Activated CD4-positive, alpha-beta T cell treated with anti-CD3 and anti-CD28 coated beads for 1 hour (primary cell): ENCODE data around the gene RBM11.
"Not testable (repeated sequence)": the region's sequence is repeated elsewhere in the genome, so short reads cannot be mapped to it uniquely, and the experiment has no call there.

Experiments
- DNase-seq: peaks from one replicate; pipeline ENCODE4 v3.0.0-alpha.2; 2020

The RBM11 gene

DNA sequence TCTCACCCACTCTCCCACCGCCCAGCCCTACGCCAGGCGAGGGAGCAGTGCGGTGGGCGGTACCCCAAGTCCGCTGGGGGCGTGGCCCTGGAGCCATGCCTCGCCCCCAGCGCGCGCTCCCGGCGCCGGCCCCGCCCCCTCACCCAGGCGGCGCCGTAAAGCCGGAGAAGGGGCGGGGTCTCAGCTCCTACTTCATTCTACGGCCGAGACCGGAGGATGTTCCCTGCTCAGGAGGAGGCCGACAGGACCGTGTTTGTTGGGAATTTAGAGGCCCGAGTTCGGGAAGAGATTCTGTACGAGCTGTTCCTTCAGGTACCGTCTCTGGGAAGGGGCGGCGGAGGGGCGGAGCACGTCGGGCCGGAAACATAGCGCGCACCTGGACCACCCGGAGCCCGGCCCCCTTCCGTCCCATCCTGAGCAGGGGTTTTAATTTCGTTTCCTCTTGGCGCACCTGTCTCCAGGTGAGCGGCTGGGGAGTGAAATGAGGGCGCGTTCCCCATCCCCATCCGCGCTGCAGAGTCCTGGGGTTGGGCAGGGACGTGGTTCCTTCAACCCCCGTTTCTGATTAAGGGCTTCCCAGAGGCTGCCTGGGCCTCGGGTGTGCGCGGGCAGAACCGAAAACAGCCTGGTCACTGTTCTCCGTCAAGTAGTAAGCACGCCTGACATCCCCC lies at the start of gene RBM11:
RBM11 (plus strand) TSS at position 187 of the 671 bp plus-strand sequence; CDS start at position 217, 30 bp downstream.
- DNase-seq, result peak; percentile 73

- not testable (repeated sequence) for DNase-seq
Observed at GRCh38 chr21:14166463-14167223, 49.3 kb upstream of the RBM11 start.

GRCh38 chr21:14206222-14206621 lies 9.7 kb upstream of the RBM11 start:
- DNase-seq, result no peak

GRCh38 chr21:14210738-14211137 lies 5.2 kb upstream of the RBM11 start, which contains the start of gene LIPI:
LIPI (minus strand) TSS chr21:14210955; CDS start chr21:14210845, 110 bp downstream.
- no peak for DNase-seq

GRCh38 chr21:14213164-14213563 lies 2.8 kb upstream of the RBM11 start:
- DNase-seq, result no peak

DNA sequence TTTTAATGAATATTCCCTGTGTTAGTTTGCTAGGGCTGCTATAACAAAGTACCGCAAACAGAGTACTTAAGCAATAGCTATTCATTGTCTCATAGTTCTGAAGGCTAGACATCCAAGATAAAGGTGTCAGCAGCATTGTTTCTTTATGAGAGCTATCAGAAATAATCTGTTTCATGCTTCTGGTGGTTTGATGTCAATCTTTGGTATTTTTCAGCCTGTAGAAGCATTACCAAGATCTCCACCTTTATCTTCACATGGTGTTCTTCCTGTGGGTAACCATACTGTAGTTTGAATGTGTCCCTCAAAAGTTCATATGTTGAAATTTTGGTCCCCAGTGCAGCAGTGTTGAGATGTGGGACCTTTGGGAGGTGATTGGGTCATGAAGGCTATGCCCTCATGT lies 7.4 kb downstream of the RBM11 start:
- no peak for DNase-seq

DNA sequence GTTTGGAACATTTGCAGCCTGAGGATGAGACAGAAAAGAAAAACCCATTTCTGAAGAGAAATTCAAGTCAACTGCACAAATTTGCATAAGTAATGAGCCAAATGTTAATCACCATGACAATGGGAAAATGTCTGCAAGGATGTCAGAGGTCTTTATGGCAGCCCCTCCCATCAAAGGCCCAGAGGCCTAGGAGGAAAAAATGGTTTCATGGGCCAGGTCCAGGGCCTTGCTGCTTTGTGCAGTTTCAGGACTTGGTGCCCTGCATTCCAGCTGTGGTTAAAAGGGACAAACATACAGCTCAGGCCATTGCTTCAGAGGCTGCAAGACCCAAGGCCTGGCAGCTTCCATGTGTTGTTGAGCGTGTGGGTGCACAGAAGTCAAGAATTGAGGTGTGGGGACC lies 13.4 kb downstream of the RBM11 start:
- no peak for DNase-seq

DNA sequence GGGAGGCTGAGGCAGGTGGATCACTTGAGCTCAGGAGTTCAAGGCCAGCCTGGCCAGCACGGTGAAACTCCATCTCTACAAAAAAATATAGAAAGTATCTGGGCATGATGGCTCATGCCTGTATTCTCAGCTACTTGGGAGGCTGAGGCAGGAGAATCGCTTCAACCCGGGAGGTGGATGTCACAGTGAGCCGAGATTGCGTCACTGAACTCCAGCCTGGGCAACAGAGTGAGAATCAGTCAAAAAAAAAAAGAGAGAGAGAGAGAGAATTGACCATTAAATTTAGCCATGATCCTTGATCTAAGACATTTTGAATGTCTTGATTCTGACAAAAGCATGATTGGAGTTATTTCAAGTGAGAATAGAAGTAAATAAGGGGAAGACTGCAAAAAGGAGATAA lies 19.1 kb downstream of the RBM11 start:
- DNase-seq, result no peak

DNA sequence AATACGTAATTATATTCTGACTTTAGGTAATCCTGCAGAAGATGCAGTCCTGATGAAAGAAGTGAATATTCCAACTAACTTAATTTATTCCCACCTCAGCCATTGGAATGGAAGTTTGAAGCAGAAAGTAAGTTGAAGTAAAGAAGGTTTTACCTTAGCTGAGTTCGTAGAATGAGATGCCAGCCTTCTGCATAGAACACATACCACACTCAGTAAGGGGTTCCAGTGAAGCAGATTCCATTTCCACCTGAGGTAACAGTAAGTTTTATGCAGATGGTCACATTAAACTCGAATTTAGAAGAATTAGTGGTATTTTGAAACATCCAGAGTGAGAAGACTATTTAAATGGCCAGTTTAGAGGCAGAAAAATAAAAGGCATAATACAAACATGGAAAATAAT lies 20.2 kb downstream of the RBM11 start:
- no peak for DNase-seq

GRCh38 chr21:14239281-14239680 lies 23.3 kb downstream of the RBM11 start:
- DNase-seq, result no peak

DNA sequence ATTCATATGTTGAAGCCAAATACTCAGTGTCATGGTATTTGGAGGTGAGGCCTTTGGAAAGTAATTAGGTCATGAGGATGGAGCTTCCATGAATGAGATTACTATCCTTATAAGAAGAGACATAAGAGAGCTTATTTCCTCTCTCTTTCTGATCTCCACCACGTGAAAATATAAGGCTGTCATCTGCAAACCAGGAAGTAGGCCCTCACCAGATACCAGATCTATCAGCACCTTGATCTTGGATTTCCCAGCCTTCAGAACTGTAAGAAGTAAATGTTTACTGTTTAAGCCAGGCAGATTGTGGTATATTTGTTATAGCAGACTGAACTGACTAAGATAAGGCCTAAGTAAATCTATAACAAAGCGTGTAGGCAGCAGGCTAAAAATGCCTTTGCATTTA lies 25.3 kb downstream of the RBM11 start:
- no peak for DNase-seq

DNA sequence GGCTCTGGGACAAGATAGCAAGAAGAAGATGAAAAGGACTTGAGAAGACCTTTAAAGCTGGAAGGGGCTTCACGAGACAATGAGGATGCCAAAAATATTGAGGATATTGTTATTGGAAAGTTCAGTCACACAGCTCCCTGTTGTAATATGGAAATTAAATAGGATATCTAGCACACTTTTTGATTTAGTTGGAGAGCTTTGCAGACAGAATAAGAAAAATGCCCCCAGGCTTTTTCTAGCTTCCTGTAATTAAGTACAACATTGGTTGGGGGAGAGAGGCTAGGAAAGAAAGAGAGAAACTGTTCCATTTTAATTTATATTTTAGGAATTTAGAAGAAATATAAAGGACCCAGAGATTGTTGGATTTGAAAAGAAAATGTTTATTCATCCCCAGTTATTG lies 27.5 kb downstream of the RBM11 start:
- no peak for DNase-seq

- no peak for DNase-seq
Observed at GRCh38 chr21:14243874-14244273, 27.9 kb downstream of the RBM11 start.

DNA sequence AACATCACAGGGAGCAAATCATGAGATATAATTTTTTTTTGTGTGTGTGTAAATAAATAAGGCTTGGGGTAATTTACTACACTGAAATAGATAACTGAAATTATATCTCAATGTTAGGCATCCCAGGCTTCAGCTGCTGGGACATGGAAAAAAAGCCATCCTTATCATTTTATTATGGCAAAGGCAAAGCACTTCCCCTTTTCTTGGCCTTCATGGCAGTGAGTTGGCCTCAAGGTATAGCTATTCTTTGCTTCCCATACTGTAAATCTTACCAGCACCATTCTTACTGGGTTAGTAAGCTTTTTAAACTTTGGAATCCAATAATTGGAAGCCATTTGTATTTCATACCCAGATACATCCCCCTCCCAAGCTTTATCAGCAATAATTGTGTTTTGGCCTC lies 29.0 kb downstream of the RBM11 start:
- no peak for DNase-seq

- DNase-seq, result no peak
Observed at GRCh38 chr21:14245711-14246110, 29.8 kb downstream of the RBM11 start.

- no peak for DNase-seq
Observed at GRCh38 chr21:14251336-14251735, 35.4 kb downstream of the RBM11 start.

GRCh38 chr21:14259747-14260146 lies 43.8 kb downstream of the RBM11 start:
- DNase-seq, result no peak

- no peak for DNase-seq
Observed at GRCh38 chr21:14260174-14260764, 44.3 kb downstream of the RBM11 start.

DNA sequence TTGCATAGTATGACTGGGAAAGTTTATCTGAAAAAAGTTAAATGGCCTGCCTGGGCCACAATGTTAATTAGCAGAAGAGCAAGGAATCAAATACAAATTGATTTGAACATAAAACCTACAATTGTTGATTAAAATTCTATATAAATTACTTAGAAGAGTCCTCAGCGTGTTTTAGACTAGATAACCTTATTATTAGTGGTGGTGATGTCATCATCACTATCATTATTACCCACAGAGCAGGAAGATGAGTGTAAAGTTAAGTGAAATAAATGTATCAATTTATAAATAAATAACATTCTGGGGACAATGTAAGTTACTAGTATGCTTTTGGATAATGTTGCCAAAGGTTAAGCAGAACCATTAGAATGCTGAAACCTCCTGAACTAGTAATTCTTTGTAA lies 46.1 kb downstream of the RBM11 start:
- no peak for DNase-seq

DNA sequence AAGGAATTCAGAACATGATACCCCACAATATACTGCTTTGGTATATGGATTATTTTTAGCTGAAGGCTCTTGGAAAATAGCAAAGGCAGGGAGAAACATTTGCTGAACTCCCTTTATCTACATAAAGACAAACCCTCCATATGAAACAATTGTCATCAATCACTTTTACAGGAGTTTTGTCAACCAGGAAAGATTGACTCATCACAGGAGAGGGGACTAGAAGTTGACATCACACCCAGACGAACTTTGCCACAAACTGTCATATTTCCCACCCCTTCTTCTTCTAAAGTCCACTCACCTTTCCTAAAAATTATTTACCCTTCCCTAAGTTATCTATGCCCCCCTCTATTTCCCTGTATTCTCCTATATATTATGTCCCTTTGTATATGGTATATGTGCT lies 47.9 kb downstream of the RBM11 start:
- no peak for DNase-seq

DNA sequence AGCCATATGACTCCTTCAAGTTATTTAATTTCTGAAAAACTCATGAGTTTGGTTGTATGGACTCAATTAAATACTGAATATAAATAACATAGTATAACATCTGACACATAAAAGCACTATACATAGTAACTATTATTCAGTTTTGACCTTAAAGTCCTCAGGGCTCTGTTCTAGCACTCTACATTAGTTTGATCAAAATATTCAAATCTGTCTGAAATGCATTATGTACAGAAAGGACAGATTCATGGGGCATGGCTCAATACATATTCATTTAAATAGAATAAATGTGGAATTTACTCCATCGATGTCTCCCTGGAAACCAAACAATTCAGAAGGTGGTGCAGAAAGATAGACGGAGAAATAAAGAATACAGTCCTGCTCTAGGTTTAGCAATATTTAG lies 49.1 kb downstream of the RBM11 start:
- DNase-seq, result no peak

- no peak for DNase-seq
Observed at GRCh38 chr21:14267076-14267475, 51.1 kb downstream of the RBM11 start.

- no peak for DNase-seq
Observed at GRCh38 chr21:14270631-14271030, 54.7 kb downstream of the RBM11 start.

- no peak for DNase-seq
Observed at GRCh38 chr21:14271053-14271452, 55.1 kb downstream of the RBM11 start.
